Measurements from ENCODE around the gene GPBP1. TPM values are rescaled to one million over a fixed set of nuclear protein-coding genes. Genes with fewer than 3 reads are reported as not detected.
A peak's percentile ranks its signal among the peaks of the same experiment; 100 is the strongest.
"Not testable (repeated sequence)": the region's sequence is repeated elsewhere in the genome, so short reads cannot be mapped to it uniquely, and the experiment has no call there.

The GPBP1 gene, protein sequence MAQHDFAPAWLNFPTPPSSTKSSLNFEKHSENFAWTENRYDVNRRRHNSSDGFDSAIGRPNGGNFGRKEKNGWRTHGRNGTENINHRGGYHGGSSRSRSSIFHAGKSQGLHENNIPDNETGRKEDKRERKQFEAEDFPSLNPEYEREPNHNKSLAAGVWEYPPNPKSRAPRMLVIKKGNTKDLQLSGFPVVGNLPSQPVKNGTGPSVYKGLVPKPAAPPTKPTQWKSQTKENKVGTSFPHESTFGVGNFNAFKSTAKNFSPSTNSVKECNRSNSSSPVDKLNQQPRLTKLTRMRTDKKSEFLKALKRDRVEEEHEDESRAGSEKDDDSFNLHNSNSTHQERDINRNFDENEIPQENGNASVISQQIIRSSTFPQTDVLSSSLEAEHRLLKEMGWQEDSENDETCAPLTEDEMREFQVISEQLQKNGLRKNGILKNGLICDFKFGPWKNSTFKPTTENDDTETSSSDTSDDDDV
- total RNA-seq, result 102 TPM

DNA sequence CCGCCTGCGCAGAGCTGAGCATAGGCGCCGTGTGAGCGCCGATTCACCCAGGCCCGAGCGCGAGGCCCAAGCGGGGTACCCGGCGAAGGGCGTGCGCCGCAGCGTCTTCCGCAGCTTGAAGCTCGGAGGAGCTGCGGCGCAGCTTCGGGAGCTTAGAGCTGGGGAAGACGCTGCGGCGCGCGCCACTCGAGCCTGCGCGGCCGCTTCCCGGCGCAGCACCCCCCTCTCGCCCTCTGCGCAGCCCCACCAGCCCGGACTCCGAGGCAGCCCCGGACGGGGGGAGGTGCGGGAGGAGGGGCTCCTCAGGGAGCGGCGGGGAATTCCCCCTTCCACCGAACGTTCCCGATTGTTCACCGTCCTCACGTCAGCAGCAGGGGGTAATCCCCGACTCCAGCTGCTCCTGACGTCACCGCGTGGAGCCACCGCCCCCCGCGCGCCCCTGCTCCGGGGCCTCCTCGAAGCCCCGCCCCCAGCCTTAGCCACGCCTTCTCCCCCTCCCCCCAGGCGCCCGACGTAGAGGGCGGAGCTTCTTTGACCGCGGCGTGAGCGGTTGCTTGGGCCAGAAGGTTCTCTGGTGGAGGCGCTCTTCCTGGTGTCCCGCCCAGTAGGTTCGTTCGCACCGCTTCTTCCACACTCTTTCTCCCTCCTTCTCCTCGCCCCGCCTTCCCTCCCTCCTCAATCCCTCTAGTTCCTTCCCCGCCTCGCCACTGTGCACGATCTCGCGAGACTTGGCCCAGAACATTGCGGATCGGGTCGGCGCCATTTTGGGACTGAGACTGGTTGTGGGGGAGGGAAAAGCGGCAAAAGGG lies at the start of gene GPBP1:
TSS of gene GPBP1 (plus strand) at position 741 of the 809 bp plus-strand sequence. CDS start 40,072 bp downstream, outside the sequence.
- DNase-seq (ENCODE audit: low spot score) (peak; percentile 100), ATAC-seq (peak; percentile 97)
- intact Hi-C loops (cut with DNase I), result no loop called here

DNA sequence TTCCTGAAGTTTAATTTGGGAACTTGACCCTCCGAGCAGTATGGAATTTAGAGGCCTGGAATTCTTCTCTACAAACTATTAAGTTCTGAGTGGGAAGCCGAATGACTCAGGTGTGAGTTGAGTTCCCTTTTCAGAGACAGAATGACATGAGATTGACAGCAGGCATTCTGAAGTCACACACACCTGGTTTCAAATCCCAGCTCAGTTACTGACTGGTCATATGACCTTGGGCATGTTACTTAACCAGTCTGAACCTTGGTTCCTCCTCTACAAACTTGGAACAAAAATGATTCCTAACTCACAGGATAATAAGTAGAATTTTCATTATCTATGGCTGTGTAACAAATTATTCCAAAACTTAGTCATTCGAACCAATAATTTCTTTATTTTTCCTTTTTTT lies 45.5 kb upstream of the GPBP1 start:
- DNase-seq (ENCODE audit: low spot score) (no peak), ATAC-seq (no peak)
- intact Hi-C loops (cut with DNase I), result no loop called here

DNA sequence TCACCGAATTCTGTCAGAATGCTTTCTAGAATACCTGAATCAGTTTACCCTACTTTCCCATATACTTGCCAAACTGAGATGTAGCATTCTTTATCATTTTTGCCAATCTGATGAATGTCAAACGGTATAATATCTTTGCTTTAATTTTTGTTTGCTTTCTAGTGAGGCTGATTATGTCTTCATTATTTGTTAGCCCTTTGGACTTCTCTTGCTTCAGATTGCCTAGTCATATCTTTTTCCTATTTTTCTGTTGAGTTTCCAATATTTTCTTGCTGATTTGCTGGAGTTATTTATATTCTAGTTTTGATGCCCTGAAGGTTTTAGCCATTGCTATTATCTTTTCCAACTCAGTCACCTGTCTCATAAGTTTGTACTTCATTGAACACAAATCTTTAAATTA lies 40.3 kb upstream of the GPBP1 start:
- intact Hi-C loops (cut with DNase I), result no loop called here
- ATAC-seq (no peak), DNase-seq (ENCODE audit: low spot score) (no peak)

DNA sequence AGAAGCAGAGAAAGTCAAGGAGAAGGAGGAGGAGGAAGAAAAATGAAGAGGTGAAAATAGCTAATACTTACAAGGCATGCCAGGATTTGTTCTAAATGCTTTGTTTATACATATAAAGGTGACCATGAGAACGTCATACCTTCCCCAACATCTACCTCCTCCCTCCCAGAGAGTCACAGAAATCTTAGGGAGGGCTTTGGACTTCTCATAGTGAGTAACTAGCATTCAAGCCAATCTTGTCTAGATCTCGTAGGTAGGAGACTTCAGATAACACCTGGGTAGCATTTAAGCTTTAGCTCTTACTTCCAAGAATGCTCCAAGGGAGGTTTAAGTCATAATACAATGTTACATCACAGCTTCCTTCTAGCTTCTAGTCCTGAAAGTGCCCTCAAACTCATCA lies 36.5 kb upstream of the GPBP1 start:
- intact Hi-C loops (cut with DNase I), result no loop called here
- no peak for DNase-seq (ENCODE audit: low spot score)
- no peak for ATAC-seq

DNA sequence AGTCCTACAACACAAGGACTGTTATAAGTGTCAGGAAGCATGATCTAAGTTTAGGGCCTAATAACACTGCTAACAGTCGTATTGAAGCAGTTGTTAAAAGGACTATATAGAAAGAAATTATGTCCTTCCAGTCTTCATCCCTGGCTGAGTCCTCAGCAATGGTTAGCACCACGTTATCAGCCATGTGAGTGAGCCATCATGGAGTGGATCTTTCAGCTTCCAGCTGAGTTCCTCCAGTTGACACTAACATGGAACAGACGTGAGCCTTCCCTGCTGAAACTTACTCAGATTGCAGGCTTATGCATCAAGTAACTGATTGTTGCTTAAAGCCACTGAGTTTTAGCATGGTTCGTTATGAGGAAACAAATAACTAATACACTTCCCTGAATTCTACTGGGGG lies 21.5 kb upstream of the GPBP1 start:
- no peak for DNase-seq (ENCODE audit: low spot score)
- intact Hi-C loops (cut with DNase I), result no loop called here
- no peak for ATAC-seq

DNA sequence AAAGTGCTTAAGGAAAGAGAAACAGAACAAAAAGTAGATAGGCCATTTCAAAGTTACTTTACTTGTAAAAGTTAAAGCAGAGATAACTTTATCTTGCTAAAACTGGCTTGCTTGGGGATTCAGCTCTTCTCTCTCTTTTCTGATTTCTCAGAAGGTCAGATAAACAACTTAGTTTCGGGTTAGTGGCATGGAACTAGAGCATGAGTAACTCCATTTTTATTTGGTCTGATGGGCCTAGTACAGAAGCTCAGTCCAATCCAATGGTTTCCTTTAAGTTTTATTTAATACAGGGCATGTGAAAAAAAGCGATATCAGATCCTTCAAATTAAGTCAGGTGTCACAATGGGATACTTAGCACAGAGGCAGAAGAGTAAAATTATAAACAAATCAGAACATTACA lies 18.8 kb upstream of the GPBP1 start:
- no peak for ATAC-seq
- DNase-seq (ENCODE audit: low spot score), result no peak
- intact Hi-C loops (cut with DNase I), result no loop called here

DNA sequence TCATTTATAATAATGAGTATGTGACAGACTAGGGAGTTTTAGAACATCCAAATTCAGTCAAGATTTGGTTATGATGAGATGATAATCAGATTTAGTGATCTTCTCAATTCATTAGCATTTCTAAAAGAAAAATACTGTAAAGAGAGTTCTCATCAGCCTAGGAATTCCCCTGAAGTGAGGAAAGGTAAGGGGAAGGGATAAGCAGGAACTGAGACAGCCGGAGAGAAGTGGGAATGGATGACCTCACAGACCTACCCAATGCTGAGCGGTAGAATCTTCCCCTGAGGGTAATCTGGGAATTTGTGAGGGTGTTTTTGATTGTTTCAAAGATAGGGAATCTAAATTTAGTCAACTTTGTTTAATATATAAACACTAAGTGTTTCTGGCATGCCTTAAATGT lies 16.7 kb upstream of the GPBP1 start:
- intact Hi-C loops (cut with DNase I), result no loop called here
- ATAC-seq (no peak), DNase-seq (ENCODE audit: low spot score) (no peak)

DNA sequence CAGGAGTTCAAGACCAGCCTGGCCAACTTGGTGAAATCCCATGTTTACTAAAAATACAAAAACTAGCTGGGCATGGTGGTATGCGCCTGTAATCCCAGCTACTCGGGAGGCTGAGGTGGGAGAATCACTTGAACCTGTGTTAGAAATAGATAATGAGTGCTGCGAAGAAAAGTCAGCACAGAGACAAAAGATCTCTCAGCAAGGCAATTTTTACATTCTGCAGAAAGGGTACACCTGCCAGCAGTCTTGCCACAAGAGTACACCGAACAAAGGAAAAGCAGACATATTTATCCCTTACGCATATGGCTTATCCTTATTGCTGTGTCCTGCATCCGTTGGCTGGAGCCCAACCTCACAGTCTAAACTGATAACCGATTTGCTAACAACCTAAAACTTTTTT lies 16.2 kb upstream of the GPBP1 start:
- no peak for ATAC-seq
- no peak for DNase-seq (ENCODE audit: low spot score)
- intact Hi-C loops (cut with DNase I), result no loop called here

DNA sequence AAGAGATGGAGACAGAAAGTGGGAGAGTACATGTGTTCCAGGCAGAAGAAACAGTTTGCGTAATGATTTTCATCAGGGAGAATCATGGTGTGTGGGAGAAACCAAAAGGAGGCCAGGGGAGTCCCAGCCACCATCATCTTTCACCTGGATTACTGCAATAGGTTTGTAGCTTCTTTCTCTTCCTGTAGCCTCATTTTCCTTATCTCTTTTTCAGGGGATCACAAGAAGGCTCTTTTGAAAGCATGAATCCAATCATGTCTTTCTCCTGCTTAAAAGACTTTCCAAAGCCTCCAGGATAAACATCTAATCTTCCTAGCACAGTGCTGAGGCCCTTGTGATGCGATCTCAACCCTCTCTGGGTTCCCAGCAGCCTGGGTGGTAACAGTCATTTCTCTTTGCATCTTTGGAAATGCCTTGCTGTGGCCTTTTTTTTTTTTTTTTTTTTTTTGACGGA lies 10.3 kb upstream of the GPBP1 start:
- intact Hi-C loops (cut with DNase I), result no loop called here
- ATAC-seq (no peak), DNase-seq (ENCODE audit: low spot score) (no peak)

DNA sequence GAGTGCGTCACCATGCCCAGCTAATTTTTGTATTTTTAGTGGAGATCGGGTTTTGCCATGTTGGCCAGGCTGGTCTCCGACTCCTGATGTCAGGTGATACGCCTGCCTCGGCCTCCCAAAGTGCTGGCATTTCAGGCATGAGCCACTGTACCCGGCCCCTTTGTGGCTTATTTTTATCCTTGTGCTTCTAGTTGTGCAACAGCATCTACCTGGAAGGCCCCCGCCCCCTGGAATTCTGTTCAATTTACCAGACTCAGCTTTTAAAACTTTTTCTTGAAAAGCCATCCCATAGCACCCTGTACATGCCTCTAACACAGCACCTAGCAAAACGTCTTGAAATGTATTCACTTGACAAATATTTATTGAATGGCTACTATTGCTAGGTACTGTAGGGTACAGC lies 9.7 kb upstream of the GPBP1 start:
- ATAC-seq, result no peak
- intact Hi-C loops (cut with DNase I), result no loop called here
- no peak for DNase-seq (ENCODE audit: low spot score)

DNA sequence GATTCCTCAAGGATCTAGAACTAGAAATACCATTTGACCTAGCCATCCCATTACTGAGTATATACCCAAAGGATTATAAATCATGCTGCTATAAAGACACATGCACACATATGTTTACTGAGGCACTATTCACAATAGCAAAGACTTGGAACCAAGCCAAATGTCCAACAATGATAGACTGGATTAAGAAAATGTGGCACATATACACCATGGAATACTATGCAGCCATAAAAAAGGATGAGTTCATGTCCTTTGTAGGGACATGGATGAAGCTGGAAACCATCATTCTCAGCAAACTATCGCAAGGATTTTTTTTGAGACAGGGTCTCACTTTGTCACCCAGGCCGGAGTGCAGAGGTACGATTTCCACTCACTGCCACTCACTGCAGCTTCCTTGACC lies 8.7 kb upstream of the GPBP1 start:
- intact Hi-C loops (cut with DNase I); ATAC-seq; DNase-seq (ENCODE audit: low spot score): not testable (repeated sequence)

DNA sequence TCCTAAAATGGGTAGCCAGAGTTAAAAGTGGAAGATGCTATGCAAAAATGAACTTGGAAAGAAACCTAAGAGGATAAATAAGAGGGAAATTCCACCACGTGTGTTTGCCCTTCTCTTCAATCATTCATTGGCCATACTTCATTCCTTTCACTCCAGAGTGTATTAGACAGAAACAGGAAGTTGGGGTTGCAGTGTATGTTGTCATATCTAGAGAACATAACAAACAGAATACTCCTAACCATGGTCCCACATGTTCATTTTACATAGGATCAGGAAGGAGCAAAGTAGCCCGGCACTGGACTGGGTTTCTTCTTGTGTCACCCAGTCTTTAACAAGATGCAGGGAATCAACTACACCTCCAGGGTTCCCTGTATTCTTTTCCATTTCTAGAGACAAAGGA lies 7.6 kb upstream of the GPBP1 start:
- ATAC-seq, result no peak
- intact Hi-C loops (cut with DNase I), result no loop called here

DNA sequence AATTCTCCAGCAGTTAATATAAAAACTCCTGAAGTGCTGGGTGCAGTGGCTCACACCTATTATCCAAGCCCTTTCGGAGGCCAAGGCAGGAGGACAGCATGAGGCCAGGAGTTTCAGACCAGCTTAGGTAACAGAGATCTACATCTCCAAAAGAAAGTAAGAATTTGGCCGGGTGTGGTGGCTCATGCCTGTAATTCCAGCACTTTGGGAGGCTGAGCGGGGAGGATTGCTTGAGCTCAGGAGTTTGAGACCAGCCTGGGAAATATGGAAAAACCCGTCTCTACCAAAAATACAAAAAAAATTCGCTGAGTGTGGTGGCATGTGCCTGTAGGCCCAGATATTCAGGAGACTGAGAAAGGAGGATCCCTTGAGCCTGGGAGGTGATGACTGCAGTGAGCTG lies 6.7 kb upstream of the GPBP1 start:
- ATAC-seq (no peak), DNase-seq (ENCODE audit: low spot score) (no peak)
- intact Hi-C loops (cut with DNase I), result no loop called here

More for the DNA sequence above, 7.6 kb upstream of the GPBP1 start:
- DNase-seq (ENCODE audit: low spot score), result no peak

DNA sequence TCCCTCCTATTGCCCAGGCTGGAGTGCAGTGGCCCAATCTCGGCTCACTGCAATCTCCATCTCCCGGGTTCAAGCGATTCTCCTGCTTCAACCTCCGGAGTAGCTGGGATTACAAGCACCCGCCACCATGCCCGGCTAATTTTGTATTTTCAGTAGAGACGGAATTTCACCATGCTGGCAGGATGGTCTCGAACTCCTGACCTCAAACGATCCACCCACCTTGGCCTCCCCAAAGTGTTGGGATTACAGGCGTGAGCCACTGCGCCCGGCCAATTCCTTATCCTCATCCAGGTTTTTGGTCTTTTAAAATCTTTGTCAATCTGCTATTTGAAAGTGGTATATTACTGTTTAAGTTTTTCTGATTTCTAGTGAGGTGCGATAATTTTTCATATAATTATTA lies 3.7 kb upstream of the GPBP1 start:
- intact Hi-C loops (cut with DNase I); DNase-seq (ENCODE audit: low spot score); ATAC-seq: not testable (repeated sequence)

DNA sequence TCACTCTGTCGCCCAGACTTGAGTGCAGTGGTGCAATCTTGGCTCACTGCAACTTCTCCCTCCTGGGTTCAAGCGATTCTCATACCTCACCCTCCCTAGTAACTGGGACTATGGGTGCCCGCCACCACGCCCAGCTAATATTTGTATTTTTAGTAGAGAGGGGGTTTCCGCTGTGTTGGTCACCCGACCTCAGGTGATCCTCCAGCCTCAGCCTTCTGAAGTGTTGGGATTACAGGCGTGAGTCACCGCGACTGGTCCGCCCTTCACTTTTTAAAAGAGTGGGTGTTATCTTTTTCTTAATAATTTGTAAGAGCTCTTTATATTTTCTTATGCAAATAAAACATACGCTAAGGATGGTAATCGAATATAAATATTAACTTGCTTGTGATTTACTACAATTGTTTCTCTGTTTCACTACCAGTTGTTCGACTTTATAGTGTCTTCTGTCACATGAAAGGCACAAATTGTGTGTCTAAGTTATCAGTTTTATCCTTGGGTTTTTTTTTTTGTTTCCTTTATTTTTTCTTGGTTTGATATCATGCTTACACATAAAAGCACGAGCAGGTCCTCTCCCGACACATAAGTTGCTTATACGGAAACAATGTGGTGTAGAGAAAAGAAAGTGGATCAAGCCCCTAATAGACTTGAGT lies 1.9 kb upstream of the GPBP1 start:
- no peak for DNase-seq (ENCODE audit: low spot score)
- no peak for ATAC-seq
- intact Hi-C loops (cut with DNase I), result no loop called here

DNA sequence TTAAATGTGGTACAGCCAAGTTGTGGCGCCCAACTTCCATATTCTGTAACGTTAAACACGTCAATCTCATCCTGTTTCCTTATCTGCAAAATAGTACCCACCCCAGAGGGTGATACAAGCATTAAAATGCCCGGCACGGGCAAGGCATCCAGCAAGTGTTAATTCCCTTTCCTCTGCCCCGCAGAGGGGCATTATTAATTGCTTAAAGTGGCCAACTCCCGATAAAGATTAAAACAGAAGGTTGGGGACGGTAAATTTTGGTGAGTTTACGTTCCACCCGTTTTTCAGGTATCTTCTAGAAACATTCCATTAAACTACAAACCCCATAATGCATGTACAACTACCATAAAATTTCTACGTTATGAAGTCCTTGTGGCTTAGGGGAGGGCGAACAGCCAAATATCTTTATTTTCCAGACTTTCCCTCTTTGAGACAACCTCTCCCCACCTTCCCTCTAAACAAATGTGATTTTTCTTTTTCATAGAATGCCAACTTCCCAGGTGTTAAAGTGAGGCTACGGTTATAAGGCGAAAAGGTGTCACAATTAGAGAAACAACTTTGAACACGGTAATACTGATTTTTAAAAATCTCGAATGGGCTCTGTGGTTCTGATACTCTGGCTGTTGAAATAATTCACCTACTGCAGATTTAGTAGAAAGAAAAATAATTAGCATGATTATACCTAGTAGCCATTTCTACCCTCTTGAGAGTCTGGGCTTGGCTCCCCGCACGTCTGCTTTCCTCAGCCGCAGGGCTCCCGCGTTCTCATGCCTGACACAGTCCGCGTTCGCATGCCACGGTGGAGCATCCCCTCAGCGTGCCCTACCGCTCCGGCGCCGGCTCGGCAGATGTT lies 1.2 kb upstream of the GPBP1 start:
- ATAC-seq (no peak), DNase-seq (ENCODE audit: low spot score) (no peak)
- intact Hi-C loops (cut with DNase I), result no loop called here

DNA sequence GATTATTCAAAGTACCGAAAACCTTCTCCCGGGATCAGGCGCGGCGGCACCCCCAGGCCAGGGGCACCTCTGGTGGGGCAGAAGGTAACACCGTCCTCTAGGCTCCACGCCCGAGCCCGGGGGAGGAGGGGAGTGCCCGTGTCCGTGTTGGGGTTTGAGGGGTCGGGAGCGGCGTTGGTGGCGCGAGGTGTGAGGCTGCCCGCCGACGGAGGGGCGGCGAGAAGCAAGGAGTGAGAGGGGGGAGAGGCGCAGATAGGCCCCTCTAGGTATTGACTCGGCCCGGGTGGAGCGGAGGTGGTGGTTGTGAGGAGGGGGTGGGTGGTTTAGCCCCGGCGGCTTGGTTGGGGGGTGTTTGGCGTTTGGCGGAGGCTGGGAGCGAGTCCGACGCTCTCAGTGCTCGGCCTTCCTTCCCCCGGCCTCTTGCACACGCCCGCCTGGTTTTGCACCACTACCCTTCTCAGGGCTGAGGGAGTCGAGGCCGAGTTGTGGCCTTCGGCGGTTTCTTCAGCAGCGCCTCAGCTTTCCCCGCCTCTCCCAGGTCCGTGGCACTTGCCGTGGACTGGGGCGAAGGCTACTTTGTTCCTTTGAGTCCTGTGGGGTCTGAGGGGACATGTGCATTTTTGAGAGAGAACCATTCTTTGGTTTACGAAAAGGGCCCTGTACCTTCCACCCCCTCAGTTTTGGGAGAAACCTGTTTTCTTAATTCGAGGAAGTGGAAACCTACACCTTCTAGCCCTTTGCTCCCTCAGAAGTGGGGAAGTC lies 450 bp downstream of the GPBP1 start:
- intact Hi-C loops (cut with DNase I), result no loop called here
- DNase-seq (ENCODE audit: low spot score) (peak; percentile 71), ATAC-seq (peak; percentile 10)

DNA sequence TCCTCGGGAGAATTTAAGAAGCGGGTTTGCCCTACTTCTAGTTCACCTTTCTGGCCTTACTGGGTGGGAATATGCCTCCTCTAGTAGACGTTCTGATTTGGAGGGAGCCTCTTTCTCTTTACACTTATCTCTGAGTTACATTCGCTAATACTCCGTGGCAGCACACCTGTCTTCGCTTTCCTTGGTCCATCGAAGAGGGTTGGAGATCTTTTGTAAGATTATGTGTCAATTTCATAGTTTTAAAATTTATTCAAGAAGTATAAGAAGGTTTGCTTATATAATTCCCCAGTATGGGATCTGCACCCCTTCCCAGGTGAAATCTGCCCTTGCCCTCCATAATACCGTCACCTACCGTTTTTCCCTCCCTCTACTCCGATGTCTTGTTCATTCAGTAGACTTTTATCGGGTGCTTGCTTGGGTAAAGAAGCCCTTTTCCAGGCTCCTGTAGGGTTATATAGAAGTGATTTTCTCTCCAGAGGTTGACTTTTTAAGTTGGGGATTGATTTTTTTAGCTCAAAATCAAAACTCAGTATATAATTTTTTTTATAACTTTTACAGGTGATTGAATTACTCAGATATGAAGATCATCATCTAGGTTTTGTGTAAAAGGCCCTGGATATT lies 1.1 kb downstream of the GPBP1 start:
- ATAC-seq (no peak), DNase-seq (ENCODE audit: low spot score) (no peak)
- intact Hi-C loops (cut with DNase I), result no loop called here
